HG03095 (cell line): Measurements from ENCODE around the gene FIBCD1.

Experiments
- ATAC-seq: cut with Tn5 transposase; IDR thresholded peaks from one replicate; pipeline ENCODE4 v1.9.1; 2021; ENCODE audit warnings: moderate library complexity; ENCODE audit not compliant: unreplicated experiment

FIBCD1 gene

GRCh38 chr9:130897105-130897751, 41.8 kb downstream of the FIBCD1 start:
- ATAC-seq: no peak

- no peak for ATAC-seq
Measured at GRCh38 chr9:130896233-130897014, 42.6 kb downstream of the FIBCD1 start, which contains the start of gene QRFP. QRFP (minus strand) TSS chr9:130896812; CDS start chr9:130893838, 2,974 bp downstream.

- ATAC-seq: no peak
Measured at GRCh38 chr9:130895481-130896232, 43.4 kb downstream of the FIBCD1 start.

GRCh38 chr9:130895038-130895437, 44.0 kb downstream of the FIBCD1 start:
- ATAC-seq: no peak

GRCh38 chr9:130894546-130894945, 44.5 kb downstream of the FIBCD1 start:
- no peak for ATAC-seq

- no peak for ATAC-seq
Measured at GRCh38 chr9:130893341-130894101, 45.5 kb downstream of the FIBCD1 start.

- ATAC-seq: no peak
Measured at GRCh38 chr9:130892477-130893304, 46.4 kb downstream of the FIBCD1 start.

GRCh38 chr9:130891688-130892476, 47.2 kb downstream of the FIBCD1 start:
- no peak for ATAC-seq

- no peak for ATAC-seq
Measured at GRCh38 chr9:130890870-130891687, 48.0 kb downstream of the FIBCD1 start.

GRCh38 chr9:130890124-130890523, 48.9 kb downstream of the FIBCD1 start:
- ATAC-seq: no peak

- ATAC-seq: no peak
Measured at GRCh38 chr9:130888146-130888885, 50.7 kb downstream of the FIBCD1 start.

GRCh38 chr9:130887494-130888144, 51.4 kb downstream of the FIBCD1 start:
- no peak for ATAC-seq

GRCh38 chr9:130886981-130887380, 52.1 kb downstream of the FIBCD1 start:
- no peak for ATAC-seq

- no peak for ATAC-seq
Measured at GRCh38 chr9:130885484-130886375, 53.3 kb downstream of the FIBCD1 start.

- no peak for ATAC-seq
Measured at GRCh38 chr9:130884542-130885483, 54.2 kb downstream of the FIBCD1 start.
